Measurements from ENCODE around the gene CAPN9.
"Not testable (repeated sequence)": the region's sequence is repeated elsewhere in the genome, so short reads cannot be mapped to it uniquely, and the experiment has no call there.

CAPN9 gene

GRCh38 chr1:230761443-230762167 is 14.4 kb downstream of the CAPN9 start:
- H3K9ac ChIP-seq (ENCODE audit: low read depth, low read length): no peak overlapping the region
- H2AFZ ChIP-seq (ENCODE audit: low read depth, low read length): no peak overlapping the region
- peaks cover 13% of the 10 kb centered on the region for H3K27me3 ChIP-seq (ENCODE audit: insufficient read depth, low read length, poor library complexity)
- H3K4me2 ChIP-seq (ENCODE audit: insufficient read depth, low read length): no peak overlapping the region
- ATAC-seq (ENCODE audit: insufficient read depth, low read depth): no peak
- H3K4me1 ChIP-seq (ENCODE audit: insufficient read depth, low read length): no peaks in the 10 kb centered on the region
- no peaks in the 10 kb centered on the region for H3K9me3 ChIP-seq (ENCODE audit: insufficient read depth, low read length, severe bottlenecking)
- TF ChIP-seq EZH2 (IDR thresholded peaks at IDR 0.05; ENCODE audit: borderline replicate concordance, low read depth, low read length, severe bottlenecking) (no peak), CTCF (IDR thresholded peaks at IDR 0.05; ENCODE audit: borderline replicate concordance, extremely low read depth, low read length, poor library complexity, severe bottlenecking) (no peak)
- H3K36me3 ChIP-seq (ENCODE audit: insufficient read depth, low read length): no peaks in the 10 kb centered on the region
- H3K79me2 ChIP-seq (ENCODE audit: insufficient read depth, low read length): no peaks in the 10 kb centered on the region
- H3K4me3 ChIP-seq (ENCODE audit: low read depth in 1 of 2, low read length in 2 of 2): no peak overlapping the region
- H3K27ac ChIP-seq (ENCODE audit: low read length): no peak overlapping the region
- no peaks in the 10 kb centered on the region for H4K20me1 ChIP-seq (ENCODE audit: insufficient read depth, low read length)
- no peak for DNase-seq

- Histone ChIP-seq H4K20me1 (ENCODE audit: insufficient read depth, low read length) (no peaks in the 10 kb centered on the region), H3K9me3 (ENCODE audit: insufficient read depth, low read length, severe bottlenecking) (no peaks in the 10 kb centered on the region), H3K4me3 (ENCODE audit: low read depth in 1 of 2, low read length in 2 of 2) (no peak overlapping the region), H3K4me1 (ENCODE audit: insufficient read depth, low read length) (no peaks in the 10 kb centered on the region), H3K36me3 (ENCODE audit: insufficient read depth, low read length) (no peaks in the 10 kb centered on the region), H3K9ac (ENCODE audit: low read depth, low read length) (no peak overlapping the region), H3K27me3 (ENCODE audit: insufficient read depth, low read length, poor library complexity) (peaks cover 9% of the 10 kb centered on the region), H3K4me2 (ENCODE audit: insufficient read depth, low read length) (no peak overlapping the region), H3K79me2 (ENCODE audit: insufficient read depth, low read length) (no peaks in the 10 kb centered on the region), H3K27ac (ENCODE audit: low read length) (no peak overlapping the region), H2AFZ (ENCODE audit: low read depth, low read length) (no peak overlapping the region)
- ATAC-seq (ENCODE audit: insufficient read depth, low read depth) (no peak), DNase-seq (no peak)
- TF ChIP-seq CTCF (IDR thresholded peaks at IDR 0.05; ENCODE audit: borderline replicate concordance, extremely low read depth, low read length, poor library complexity, severe bottlenecking) (no peak), EZH2 (IDR thresholded peaks at IDR 0.05; ENCODE audit: borderline replicate concordance, low read depth, low read length, severe bottlenecking) (no peak)
Measured at GRCh38 chr1:230763927-230764591, 16.9 kb downstream of the CAPN9 start.

- Histone ChIP-seq H3K79me2 (ENCODE audit: insufficient read depth, low read length) (no peaks in the 10 kb centered on the region), H3K36me3 (ENCODE audit: insufficient read depth, low read length) (no peaks in the 10 kb centered on the region), H3K9ac (ENCODE audit: low read depth, low read length) (no peak overlapping the region), H3K4me1 (ENCODE audit: insufficient read depth, low read length) (no peaks in the 10 kb centered on the region), H3K9me3 (ENCODE audit: insufficient read depth, low read length, severe bottlenecking) (no peaks in the 10 kb centered on the region), H3K4me2 (ENCODE audit: insufficient read depth, low read length) (no peak overlapping the region), H3K27ac (ENCODE audit: low read length) (no peak overlapping the region), H3K4me3 (ENCODE audit: low read depth in 1 of 2, low read length in 2 of 2) (no peak overlapping the region), H2AFZ (ENCODE audit: low read depth, low read length) (no peak overlapping the region), H4K20me1 (ENCODE audit: insufficient read depth, low read length) (no peaks in the 10 kb centered on the region), H3K27me3 (ENCODE audit: insufficient read depth, low read length, poor library complexity) (no peaks in the 10 kb centered on the region)
- DNase-seq (no peak), ATAC-seq (ENCODE audit: insufficient read depth, low read depth) (no peak)
- TF ChIP-seq CTCF (IDR thresholded peaks at IDR 0.05; ENCODE audit: borderline replicate concordance, extremely low read depth, low read length, poor library complexity, severe bottlenecking): no peak
- no peak for TF ChIP-seq EZH2 (IDR thresholded peaks at IDR 0.05; ENCODE audit: borderline replicate concordance, low read depth, low read length, severe bottlenecking)
Measured at GRCh38 chr1:230766318-230766717, 19.1 kb downstream of the CAPN9 start.

- not testable (repeated sequence) for H3K9ac ChIP-seq (ENCODE audit: low read depth, low read length); H3K4me3 ChIP-seq (ENCODE audit: low read depth in 1 of 2, low read length in 2 of 2); H3K9me3 ChIP-seq (ENCODE audit: insufficient read depth, low read length, severe bottlenecking); H4K20me1 ChIP-seq (ENCODE audit: insufficient read depth, low read length); H3K4me1 ChIP-seq (ENCODE audit: insufficient read depth, low read length); H3K27me3 ChIP-seq (ENCODE audit: insufficient read depth, low read length, poor library complexity); H2AFZ ChIP-seq (ENCODE audit: low read depth, low read length); H3K4me2 ChIP-seq (ENCODE audit: insufficient read depth, low read length); DNase-seq; H3K27ac ChIP-seq (ENCODE audit: low read length); ATAC-seq (ENCODE audit: insufficient read depth, low read depth); H3K79me2 ChIP-seq (ENCODE audit: insufficient read depth, low read length); H3K36me3 ChIP-seq (ENCODE audit: insufficient read depth, low read length)
Measured at GRCh38 chr1:230767859-230768612, 20.8 kb downstream of the CAPN9 start.

All from DND-41 (cell line).